ENCODE measurements around the gene EPN1.

The EPN1 gene

DNA sequence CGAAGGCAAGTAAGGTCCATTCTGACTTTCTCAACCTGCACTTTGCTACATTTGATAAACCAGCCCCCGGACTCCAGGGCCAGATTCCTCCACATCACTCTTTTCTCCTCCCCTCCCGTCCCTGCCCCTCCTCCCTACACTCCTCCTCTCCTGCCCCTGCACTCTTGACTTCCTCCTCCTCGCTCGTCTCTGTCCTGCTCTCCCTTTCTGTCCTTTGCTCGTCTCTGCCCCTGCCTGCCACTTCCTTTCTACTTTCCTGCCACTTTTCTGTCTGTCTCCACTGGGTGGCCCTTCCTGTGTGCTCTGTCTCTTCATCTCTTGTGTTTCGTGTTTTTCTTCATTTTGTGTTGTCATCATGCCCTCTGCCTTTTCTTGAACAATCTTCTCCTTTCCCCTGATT is 13.2 kb upstream of the EPN1 start:
- DNase-seq, result no peak

DNA sequence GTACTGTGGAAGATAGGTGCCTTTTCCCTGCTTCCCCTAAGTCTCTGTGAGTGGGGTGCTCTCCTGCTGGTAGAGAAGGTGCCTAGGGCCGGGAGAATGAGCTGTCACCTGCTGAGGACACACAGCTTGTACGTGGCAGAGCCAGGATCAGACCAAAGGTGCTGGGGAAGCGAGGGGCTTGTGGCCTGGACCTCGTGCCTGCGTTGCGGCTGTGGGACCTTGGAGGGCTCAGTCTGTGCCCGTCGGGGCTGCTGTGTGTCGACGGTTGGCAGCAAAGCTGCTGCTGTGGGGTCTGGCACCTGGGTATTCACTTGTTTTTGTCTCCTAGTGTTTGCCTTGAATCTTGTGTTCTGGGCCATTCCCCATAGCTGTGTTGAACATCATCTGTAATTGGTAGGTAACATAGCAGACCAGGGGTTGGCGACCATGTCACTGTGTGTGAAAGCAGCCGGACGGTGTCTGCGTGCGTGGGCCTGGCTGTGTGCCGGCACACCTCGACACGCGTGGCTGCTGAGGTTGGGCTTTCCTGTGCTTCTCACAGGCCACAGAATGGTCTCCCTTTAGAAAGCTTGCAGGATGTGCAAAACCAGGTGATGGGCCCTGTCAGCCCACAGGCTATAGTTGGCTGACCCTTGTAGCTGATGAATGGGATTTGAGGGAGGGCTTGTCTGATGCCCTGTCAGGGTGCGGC is 11.0 kb upstream of the EPN1 start:
- DNase-seq, result no peak

DNA sequence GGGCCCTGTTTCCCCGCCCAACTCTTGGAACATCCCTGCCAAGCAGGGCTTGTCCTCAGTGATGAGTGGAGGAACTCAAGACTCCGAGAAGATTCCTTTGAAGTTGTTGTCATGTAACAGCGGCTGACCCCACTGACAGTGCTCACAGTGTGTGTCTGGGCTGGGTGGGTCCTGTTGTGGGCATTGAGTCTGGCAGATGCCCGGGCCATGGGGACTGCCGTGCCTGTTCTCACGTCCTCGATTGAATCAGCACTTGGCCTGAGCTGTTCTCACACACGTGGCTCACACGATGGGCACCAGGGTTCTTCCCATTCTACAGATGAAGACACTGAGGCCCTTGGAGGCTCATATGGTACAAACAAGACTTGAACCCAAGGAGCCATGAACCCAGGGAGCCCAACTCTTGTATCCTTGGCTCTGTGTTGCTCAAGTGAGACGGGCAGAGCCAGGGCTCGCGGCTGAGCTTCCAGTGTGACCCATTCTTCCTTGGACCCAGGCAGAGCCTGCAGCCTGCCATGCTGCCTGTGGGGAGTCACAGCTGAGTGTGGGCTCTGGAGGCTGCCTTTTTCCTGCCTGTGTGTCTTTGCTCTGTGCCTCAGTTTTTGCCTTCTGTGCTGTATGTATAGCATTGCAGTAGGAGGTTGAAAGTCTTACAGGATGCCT is 8.6 kb upstream of the EPN1 start:
- no peak for DNase-seq

DNA sequence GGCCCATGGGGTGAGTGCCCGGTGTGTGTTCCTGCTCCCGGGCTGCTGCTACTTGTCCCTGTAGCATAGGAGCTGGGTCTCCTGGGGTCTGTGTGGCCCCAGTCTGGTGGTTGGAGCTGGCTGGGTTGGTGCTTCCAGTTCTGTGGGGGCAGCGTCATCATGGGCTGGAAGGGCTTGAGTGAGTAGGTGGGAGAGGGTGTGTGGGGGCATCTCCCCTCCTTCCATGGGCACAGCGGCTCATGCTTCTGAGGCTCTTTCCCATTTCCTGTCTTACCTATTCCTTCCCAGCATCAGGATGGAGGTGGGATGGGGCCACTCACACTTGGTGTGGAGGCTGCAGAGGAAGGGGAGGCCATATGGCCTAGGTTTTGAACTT is 8.0 kb upstream of the EPN1 start:
- DNase-seq, result no peak

DNA sequence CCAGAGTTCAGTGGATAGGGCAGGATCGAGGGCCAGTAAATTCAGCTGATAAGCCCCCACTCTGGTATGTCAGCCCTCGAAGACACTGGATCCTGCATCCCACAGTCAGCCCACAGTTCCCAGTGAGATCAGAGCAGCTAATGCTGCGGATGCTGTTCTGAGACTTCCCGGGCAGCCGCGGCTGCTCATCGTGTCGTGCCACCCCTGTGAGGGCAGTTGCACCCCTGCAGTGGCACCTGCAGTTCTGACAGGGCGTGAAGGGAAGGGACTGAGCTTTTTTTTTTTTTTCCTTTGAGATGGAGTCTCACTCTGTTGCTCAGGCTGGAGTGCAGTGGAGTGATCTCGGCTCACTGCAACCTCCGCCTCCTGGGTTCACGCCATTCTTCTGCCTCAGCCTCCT is 7.5 kb upstream of the EPN1 start:
- DNase-seq, result no peak

DNA sequence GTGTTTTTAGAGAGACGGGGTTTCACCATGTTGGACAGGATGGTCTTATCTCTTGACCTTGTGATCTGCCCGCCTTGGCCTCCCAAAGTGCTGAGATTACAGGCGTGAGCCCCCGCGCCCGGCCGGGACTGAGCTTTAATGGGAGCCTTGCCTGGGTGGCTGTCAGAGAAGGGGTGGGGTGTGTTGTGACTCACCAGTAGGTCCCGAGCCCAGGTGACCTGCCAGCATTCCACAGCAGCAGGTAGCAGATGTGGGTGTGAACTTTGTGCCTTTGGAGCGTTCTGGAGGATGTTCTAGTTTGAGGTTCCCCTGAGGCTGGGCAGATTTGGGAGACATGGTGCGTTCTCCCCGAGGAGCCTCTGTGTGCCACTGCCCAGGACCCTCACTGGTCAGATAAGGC is 7.1 kb upstream of the EPN1 start:
- no peak for DNase-seq

DNA sequence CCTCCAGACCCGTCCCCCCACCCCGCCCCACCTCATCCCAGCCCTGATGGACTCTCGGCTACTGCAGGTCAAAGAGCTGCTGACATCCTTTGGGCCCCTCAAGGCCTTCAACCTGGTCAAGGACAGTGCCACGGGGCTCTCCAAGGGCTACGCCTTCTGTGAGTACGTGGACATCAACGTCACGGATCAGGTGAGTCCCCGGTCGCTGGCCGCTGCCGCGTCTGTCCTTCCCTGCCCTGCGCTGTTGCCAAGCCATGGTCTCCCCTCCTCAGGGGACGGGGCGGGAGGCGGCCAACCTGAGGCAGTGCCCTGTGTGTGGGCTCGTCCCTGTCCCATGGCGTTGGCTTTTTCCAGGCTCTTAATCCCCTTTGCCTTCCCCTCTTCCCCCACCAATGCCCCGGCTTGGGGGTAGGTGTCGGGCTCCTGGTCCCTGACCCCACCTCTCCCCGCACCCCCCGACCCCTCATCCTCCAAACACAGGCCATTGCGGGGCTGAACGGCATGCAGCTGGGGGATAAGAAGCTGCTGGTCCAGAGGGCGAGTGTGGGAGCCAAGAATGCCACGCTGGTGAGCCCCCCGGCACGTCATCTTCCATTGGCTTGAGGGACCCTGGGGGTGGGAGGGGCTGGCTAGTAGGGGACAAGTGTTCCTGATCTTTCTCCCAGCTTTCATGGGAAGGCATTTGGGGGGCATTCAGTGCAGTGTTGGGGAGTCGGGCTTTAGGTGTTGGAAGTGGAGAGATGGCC is 6.2 kb upstream of the EPN1 start:
- DNase-seq, result no peak

DNA sequence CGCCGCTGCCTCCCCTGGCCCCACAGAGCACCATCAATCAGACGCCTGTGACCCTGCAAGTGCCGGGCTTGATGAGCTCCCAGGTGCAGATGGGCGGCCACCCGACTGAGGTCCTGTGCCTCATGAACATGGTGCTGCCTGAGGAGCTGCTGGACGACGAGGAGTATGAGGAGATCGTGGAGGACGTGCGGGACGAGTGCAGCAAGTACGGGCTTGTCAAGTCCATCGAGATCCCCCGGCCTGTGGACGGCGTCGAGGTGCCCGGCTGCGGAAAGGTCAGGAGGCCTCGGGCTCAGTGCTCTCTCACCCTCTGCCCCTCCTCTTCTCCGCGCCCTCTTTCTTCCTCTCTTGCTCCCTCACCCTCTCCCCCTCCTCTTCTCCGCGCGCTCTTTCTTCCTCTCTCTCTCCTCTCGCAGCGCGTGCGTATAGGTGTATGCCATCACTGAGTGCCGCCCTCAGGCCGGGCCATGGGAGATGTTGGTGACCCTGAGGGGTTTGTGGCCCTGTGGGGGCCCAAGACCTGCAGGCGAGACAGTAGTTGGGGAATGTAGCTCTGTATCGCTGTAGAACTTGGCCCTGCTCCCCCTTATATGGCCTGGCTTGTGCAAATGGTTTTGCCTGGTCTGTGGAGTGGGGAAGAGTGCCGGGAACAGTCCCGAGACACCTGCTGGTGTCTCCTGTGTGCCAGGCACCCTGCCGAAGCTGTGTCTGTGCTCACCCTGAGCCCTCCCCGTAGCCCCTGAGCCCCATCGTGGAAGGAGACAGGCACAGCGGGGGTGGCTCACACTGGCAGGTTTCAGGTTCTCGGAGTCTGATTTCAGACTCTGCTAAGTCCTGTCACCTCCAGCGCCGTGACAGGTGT is 5.4 kb upstream of the EPN1 start:
- DNase-seq, result no peak

DNA sequence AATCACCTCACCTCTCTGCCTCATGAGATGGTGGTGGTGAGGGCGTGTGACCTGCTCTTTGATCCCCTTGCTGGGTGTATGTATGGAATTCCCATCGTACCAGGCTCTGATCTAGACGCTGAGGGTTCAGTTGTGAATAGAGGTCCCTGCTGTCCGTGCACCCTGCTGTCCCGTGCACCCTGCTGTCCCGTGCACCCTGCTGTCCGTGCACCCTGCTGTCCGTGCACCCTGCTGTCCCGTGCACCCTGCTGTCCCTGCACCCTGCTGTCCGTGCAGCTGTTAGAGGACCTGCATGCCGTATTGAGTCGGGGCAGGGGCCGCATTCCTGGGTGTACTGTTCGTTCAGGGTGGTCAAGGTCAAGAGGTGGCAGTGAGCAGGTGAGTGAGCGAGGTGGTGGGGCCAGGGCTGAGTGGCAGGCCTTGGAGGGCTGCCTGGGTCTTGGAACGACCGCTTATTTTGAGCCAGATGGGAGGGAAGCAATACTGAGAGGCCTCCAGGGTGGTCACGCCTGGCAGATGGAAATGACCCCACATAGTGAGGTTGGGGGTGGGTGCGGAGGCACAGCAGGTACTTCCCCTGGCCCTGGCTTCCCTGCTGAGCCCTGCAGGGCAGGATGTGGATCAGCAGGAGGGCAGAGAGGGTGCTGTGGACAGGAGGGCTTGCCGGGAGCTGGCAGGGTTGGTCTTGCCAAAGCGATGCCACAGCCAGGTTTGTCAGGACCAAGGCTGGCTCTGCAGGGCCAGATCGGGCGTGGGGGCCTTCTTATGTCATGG is 4.6 kb upstream of the EPN1 start:
- DNase-seq, result no peak

DNA sequence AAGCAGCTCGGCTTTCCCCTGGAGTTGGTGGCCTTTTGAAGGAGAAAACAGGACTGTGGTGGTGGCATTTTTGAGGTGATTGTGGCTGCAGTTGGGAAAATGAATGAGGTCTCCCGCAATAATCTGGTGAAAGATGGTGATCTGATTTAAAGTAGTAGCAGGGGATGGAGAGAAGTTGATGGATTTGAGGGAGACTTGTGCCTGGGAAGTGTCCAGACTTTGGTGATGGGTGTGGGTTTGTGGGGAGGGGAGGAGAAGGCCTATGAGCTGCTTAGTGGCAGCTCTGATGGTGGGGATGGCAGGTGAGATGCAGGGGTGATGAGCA is 4.0 kb upstream of the EPN1 start:
- no peak for DNase-seq

DNA sequence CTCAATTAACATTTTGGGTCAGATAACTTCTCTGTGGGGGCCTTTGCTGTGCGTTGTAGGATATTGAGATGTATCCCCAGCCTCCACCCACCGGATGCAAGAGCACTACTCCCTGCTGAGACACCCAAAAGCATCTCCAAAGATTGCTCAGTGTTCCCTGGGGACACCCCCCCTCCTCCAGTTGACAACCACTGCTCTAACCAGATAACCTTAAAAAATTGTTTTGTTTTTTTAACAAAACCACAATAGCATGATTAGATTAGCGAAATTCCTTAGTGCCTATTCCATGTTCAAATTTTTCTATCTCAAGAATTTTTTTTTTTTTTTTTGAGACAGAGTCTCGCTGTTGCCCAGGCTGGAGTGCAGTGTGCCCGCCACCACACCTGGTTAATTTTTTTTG is 2.6 kb upstream of the EPN1 start:
- DNase-seq, result no peak

DNA sequence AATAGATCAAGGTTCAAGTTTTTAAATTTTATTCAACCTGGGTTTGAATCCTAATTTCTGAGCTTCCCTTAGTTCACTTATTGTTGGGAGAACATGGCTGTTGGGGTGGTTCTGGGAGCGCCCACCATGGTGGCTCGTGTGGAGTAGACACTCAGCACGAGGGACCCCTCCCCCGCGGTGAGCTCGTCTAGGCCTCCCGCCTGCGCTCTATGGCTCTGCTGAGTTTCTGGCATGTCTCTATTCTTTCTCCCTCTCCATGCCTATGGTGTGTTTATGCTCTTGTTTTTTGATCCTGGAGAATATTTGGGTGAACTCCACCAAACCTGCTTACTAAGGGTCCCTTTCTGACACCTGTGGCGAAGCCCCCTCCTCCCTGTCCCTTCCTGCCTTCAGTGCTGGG is 1.6 kb upstream of the EPN1 start:
- no peak for DNase-seq

DNA sequence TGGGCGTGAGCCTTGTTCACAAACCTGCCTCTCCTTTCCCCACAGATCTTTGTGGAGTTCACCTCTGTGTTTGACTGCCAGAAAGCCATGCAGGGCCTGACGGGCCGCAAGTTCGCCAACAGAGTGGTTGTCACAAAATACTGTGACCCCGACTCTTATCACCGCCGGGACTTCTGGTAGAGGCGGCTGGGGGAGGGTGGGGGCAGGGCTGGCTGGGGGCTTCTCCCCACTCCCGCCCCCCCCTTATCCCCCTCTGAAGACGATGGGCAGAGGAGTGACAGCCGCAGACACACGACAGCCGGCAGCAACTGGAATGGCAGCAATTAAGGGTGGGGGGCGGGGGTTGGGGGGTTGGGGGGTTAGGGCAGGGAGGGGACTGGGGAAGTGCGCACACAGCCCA is 1.1 kb upstream of the EPN1 start:
- DNase-seq, result no peak

DNA sequence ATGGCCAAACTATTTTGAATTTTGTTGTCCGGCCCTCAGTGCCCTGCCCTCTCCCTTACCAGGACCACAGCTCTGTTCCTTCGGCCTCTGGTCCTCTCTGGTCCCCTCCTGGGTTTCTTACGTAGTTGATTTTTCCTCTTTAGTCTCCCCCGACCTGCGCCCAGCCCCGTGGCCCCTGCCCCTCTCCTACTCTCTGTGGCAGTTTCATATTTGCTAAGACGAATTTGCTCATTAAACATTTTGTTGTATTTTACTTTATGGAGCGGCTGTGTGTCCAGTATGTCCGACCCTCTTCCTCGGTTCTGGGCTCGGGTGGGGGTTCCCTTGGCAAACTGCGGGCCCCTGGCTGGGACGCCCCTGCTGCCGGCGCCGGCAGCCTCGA is 576 bp upstream of the EPN1 start:
- no peak for DNase-seq

DNA sequence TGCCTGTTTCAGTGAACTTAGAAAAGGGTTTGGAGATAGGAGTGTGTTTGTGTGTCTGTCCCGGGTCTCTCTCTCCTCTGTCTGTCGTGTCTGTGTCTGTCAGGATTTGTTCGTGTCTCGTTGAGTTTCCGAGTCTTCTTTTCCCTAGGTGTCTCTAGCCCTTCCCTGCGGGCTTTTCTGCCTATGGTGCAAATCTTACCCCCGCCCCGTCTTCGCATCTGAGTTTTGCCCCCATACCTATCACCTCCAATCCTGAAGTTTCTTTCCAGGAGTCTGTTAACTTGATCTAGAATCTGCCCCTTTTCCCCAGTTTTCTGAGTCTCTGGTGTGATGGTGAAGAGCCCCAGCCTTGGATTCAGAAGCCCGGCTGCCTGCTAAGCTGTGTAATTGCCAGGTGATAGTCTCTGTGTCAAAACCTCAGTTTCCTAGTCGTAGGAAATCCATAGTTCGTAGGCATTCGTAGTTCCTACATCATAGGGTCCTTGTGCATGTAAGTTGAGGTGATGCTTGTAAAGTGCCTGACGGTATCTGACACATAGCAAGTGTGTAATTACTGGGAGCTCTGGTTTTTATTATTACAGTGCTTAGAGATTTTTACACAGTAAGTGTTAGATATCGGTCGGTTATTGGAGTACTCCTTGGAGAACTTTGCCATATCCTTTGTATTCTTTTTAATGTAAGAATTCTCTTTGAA is 782 bp downstream of the EPN1 start:
- DNase-seq, result no peak

DNA sequence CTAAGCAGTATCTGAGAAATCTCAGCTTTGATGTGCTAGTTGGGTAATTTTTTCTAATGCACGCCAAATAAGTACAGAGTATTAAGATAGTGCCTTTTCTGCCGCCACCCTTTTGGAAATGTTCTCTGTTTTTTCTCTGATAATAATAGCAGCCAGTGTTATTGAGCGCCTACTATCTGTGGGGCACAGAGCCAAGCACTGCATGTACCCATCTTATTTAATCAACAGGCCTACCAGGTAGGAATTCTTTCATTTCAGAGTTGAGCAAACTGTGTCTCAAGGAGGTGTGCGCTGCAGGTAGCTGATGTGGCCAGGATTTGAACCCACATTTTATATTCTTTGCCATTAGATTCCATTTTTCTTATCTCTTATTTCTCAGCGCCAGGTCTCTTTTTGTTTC is 1.4 kb downstream of the EPN1 start:
- no peak for DNase-seq

DNA sequence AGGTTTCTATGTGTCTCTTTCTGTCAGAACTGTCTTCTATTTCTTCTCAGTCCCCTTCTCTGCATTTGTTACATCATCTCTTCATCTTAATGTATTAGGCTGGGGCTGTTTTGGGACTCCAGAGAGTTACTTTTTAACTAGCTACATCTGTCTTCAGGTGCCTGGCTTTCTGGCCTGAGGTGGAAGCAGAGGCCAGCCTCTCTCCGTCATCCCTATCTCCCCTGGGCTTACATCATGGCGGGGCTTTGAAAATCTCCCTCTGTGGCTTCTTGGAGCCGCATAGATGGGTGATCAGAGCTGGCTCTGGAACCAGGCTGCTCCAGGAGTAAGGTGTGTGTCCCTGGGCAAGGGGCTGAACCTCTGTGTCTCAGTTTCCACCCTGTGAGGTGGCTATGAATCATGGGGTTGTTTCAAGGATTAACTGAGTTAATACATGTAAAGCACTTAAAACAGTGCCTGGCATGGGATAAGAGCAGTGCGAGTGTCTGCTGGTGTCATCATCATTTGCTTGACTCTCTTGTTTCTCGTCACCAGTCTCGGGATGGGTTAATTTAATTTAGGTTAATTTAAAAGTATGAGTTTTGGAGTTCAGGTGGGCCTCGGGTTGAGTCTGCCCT is 2.0 kb downstream of the EPN1 start:
- no peak for DNase-seq

DNA sequence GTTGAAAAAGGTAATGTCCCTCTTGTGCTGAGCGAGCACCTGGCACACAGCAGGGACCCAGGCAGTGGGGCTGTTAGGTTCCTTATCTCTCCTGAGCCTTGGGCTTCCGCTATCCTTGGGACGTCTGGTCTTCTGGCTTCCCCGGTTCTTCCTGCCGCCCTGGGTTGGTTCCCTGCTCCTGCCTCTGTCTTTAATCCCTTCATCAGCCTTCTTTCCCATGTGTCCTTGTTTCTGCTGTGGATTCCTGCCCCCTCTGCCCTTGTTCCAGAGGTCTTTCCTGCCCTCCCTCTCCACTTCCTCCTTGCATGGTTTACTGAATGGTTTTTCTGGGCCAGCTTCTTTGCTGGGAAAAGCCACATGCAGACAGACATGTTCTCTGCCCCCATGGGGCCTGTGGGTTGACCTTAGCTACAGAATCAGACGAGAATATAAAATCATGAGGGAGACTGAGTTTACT is 2.6 kb downstream of the EPN1 start:
- no peak for DNase-seq

DNA sequence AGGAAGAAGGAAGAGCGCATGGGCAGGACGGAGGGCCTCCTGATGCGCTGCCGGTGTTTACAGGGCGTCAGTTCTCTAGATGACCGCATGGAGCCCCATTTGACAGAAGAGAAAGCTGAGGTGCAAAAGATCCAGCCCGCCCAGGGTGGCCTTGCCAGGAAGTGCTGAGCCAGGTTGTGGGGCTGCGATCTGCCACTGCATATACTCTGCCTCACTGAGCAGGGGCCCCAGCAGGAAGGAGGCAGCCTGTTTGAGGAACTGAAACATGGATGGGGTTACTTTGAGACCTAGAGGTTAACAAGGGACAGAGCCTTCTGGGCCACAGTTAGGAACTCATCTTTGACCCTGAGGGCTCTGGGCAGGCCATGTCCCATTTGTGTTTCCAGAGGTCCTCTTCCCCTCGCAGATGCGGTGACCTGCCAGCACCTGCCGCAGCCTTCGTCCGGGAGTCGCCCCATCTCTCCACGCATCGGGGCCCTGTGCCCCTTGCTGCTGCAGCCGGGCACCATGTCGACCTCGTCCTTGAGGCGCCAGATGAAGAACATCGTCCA is 3.2 kb downstream of the EPN1 start:
- peak; percentile 32 for DNase-seq

DNA sequence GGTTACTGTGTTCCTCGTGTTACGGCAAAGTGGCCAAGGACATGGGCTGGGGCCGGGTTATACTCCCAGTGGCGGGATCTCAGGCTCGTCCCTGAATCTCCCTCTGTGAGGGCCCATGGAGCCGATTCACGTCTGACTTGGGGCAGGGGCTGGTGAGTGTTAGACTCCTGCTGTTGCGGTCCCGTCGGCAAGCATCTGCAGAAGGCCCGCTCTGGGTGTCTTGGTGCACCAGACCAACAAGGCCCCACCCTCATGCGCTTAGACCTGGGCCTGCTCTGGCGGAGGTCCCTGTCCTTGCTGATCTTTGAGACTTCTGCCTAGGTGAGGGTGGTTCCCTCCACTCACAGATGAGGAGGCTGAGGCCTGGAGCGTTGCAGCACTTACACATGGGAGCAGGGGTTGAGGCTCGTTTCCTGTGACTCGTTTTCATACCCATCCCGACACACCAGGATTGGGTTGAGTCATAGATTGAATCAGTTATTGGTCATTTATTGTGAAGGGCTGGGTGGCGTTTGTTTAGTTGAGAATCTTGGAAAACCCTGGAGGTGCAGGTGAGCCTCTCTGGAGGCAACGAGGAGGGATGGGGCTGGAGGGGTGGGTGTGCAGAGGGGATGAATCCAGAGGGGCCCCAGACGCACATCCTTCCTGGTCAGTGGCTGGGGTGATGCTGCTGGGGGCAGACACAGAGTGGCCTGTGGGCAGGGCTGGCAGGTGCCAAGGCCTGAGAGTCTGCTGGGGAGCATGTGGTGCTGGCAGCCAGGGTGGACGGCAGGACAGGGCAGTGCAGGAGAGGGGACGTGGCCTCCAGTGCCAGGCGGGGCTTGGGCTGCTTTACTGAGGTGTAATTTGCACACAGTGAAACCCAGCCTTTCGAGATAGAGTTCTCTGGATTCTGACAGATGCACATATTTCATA is 4.6 kb downstream of the EPN1 start:
- DNase-seq, result no peak

Data from CD4-positive, alpha-beta T cell treated with Interleukin-17A for 1 hour (primary cell).